ENCODE measurements around the gene TACC2.
A peak's percentile ranks its signal among the peaks of the same experiment; 100 is the strongest.
"Not testable (repeated sequence)": the region's sequence is repeated elsewhere in the genome, so short reads cannot be mapped to it uniquely, and the experiment has no call there.

Gene TACC2, protein sequence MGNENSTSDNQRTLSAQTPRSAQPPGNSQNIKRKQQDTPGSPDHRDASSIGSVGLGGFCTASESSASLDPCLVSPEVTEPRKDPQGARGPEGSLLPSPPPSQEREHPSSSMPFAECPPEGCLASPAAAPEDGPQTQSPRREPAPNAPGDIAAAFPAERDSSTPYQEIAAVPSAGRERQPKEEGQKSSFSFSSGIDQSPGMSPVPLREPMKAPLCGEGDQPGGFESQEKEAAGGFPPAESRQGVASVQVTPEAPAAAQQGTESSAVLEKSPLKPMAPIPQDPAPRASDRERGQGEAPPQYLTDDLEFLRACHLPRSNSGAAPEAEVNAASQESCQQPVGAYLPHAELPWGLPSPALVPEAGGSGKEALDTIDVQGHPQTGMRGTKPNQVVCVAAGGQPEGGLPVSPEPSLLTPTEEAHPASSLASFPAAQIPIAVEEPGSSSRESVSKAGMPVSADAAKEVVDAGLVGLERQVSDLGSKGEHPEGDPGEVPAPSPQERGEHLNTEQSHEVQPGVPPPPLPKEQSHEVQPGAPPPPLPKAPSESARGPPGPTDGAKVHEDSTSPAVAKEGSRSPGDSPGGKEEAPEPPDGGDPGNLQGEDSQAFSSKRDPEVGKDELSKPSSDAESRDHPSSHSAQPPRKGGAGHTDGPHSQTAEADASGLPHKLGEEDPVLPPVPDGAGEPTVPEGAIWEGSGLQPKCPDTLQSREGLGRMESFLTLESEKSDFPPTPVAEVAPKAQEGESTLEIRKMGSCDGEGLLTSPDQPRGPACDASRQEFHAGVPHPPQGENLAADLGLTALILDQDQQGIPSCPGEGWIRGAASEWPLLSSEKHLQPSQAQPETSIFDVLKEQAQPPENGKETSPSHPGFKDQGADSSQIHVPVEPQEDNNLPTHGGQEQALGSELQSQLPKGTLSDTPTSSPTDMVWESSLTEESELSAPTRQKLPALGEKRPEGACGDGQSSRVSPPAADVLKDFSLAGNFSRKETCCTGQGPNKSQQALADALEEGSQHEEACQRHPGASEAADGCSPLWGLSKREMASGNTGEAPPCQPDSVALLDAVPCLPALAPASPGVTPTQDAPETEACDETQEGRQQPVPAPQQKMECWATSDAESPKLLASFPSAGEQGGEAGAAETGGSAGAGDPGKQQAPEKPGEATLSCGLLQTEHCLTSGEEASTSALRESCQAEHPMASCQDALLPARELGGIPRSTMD (N-terminal part only)

DNA sequence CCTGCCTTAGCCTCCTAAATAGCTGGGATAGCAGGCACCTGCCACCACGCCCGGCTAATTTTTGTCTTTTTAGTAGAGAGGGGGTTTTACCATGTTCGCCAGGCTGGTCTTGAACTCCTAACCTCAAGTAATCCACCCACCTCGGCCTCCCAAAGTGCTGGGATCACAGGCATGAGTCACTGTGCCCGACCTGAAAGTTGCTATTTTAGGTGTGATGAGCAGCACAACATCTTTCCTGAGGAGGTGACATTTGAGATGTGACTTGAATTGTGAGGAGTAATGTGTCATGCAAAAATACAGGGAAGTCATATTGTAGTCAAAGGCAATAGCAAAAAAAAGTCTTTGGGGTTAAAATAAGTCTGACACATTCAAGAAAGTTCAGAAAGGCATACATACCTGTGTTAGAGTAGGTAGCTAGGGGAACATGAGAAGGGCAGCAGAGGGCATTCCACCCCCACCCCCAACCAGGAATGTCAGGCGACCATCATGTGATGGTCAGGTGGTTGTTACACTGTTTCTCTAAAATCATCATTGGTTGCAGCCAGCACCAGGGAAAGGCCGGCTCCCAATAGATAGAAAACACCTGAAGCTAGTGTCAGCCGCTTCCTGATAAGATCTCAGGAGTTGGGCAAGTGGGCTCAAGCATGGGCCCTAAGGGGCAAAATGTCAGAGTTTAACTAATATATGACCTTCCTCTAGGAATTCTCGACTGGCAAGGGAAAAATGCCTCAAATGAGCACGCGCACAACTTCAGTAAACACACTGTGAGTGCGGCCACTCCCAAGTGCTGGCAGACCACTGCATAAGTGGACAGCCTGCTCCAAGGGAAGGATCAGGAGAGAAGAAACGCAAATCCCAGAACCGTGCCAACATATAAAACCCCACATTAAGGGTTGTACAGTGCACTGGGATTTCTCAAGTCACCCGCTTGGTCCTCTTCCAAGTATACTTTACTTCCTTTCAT lies at the start of gene TACC2:
Gene TACC2 (plus strand): TSS at position 803 of the 964 bp plus-strand sequence. CDS start 32,819 bp downstream, outside the sequence.
- H3K27ac Mint-ChIP-seq = no peak within 1 kb of the TSS
- peaks cover 16% of the 10 kb centered on the region for H3K9me3 Mint-ChIP-seq (ENCODE audit: low read depth)
- no peak within 1 kb of the TSS for H3K4me3 Mint-ChIP-seq
- no peaks in the 10 kb centered on the region for H3K4me1 Mint-ChIP-seq (ENCODE audit: low read depth)
- peaks cover 13% of the 10 kb centered on the region for H3K27me3 Mint-ChIP-seq
- peaks cover 12% of the 10 kb centered on the region for H3K36me3 Mint-ChIP-seq

DNA sequence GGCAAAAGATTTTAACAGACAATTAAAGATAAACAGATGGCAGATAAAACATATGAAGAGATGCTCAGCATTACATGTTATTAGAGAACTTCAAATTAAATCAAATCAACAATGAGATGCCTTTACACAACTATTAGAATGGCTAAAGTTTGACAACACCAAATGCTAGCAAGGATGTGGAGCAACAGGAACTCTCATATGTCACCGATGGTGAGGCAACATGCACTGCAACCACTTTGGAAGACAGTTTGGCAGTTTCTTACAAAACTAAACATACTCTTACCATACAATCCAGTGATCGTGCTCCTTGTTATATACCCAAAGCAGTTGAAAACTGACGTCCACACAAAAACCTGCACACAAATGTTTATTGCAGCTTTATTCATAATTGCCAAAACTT lies 47.4 kb upstream of the TACC2 start:
- no peak overlapping the region for H3K4me3 Mint-ChIP-seq
- no peaks in the 10 kb centered on the region for H3K36me3 Mint-ChIP-seq
- H3K4me1 Mint-ChIP-seq (ENCODE audit: low read depth) = no peaks in the 10 kb centered on the region
- no peak overlapping the region for H3K27ac Mint-ChIP-seq
- no peaks in the 10 kb centered on the region for H3K9me3 Mint-ChIP-seq (ENCODE audit: low read depth)
- peaks cover 5% of the 10 kb centered on the region for H3K27me3 Mint-ChIP-seq

DNA sequence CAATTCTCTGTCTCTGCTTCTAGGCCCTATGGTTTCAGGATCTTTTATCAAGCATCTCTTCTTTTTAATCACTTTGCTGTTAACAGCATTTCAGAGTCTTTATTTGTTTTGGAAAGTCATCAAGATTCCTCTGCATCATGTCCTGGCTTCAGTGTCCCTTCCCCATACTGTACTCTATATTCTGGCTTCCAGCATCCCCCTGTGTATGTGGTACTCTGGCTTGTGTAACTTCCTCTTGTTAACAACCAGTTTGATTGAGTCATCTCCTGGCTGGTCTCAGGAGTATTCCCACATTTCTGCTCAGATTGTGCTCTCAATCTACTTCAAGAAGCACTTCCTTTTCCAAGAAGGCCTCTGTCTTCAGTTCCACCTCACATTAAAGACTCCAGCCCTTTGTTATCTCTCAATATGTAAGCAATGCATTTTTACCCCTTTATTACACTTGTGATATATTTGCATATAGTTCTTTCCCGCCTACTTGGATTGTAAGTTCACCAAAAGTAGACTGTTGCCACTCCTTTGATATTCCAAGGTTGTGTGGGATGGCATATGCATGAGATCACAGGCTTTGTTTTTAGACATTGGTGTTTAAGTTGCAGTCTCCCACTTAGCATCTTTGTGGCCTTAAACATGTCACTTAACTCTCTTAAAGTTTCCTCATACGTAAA lies 46.1 kb upstream of the TACC2 start:
- Mint-ChIP-seq H3K27ac (no peak overlapping the region), H3K9me3 (ENCODE audit: low read depth) (no peaks in the 10 kb centered on the region), H3K4me3 (no peak overlapping the region), H3K27me3 (peaks cover 5% of the 10 kb centered on the region), H3K4me1 (ENCODE audit: low read depth) (no peaks in the 10 kb centered on the region), H3K36me3 (no peaks in the 10 kb centered on the region)

DNA sequence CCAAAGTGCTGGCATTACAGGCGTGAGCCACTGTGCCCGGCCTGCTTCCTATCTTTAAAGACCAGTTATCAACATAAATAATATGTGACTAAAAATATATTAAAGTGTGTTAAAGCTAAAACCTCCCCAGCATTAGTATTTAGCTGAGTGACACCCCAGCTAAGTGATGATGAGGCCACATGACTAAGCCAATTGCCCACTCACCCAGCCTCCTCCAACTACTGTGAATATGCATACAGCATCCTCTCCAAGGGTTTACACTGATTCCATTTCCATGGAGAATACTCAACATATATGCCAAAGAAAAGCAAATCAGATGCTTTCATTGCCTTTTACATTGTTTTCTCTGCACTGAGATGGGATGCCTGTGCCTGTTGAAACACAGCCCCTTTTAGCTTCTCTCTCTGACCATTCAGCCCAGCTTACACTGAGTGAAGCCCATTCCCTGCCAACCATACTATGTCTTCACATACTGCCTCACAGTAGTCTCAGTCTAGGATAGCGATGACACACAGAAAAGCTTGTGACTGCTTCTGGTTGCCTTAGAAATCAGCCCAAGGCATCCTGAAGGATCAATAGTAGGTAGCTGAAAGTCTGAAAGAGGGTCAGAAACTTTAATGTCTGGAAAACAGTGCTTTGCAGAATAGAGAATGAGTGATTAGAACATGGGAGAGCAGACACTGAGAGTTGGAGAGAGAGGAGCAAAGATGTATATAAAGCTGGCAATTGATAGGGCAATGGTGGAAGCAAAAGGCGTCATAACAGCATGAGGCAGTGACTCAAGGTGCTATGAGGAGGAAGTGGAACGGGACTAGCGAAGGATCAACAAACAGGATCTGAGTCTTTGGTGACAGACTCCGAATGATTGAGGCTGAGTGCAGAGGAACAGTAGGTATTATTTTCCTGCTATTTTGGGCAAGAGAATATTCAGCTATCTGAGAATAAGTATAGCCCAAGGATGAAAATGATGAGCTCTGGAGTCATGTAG lies 41.3 kb upstream of the TACC2 start:
- H3K27me3 Mint-ChIP-seq = no peaks in the 10 kb centered on the region
- no peaks in the 10 kb centered on the region for H3K9me3 Mint-ChIP-seq (ENCODE audit: low read depth)
- peaks cover 2% of the 10 kb centered on the region for H3K36me3 Mint-ChIP-seq
- no peak overlapping the region for H3K4me3 Mint-ChIP-seq
- H3K27ac Mint-ChIP-seq = no peak overlapping the region
- no peaks in the 10 kb centered on the region for H3K4me1 Mint-ChIP-seq (ENCODE audit: low read depth)

DNA sequence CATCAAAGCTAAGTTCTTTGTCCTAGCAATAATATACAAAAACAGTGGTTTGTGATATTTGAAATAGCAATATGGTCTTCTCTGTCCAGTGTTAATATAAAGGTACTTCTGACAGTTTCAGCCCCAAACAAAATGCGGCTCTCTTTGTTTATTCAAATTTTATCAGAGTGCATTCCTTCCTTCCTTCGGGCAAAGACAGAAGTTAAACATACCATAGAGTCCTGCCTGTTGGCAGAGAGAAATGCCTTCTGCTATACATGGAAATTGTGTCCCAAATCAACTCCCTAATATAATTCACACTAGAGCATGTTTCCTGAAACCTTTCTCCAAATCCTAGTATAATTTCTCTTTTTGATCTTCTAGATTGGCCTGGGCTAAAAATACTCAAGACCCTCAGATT lies 39.9 kb upstream of the TACC2 start:
- H3K4me1 Mint-ChIP-seq (ENCODE audit: low read depth) = no peaks in the 10 kb centered on the region
- H3K9me3 Mint-ChIP-seq (ENCODE audit: low read depth) = no peaks in the 10 kb centered on the region
- no peak overlapping the region for H3K4me3 Mint-ChIP-seq
- no peaks in the 10 kb centered on the region for H3K27me3 Mint-ChIP-seq
- no peak overlapping the region for H3K27ac Mint-ChIP-seq
- peaks cover 4% of the 10 kb centered on the region for H3K36me3 Mint-ChIP-seq

DNA sequence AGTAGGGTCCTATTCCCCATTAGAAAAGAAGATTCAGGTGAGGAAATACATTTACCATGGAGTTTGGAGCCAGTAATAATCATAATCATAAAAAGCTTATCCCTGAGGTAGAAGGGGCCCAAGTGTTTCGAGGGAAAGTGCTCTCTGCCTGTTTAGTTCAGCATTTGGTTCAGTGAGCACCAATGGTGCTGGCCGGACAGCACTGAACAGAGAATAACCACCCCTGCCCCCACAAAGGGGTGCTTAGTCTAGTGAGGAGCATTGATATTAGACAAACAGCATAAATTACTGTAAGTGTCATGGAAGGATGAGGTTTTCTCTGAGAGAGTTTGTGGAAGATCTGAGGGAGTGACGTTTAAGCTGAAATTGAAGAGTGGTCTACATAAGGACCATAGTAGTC lies 39.5 kb upstream of the TACC2 start:
- H3K27me3 Mint-ChIP-seq = no peaks in the 10 kb centered on the region
- no peaks in the 10 kb centered on the region for H3K4me1 Mint-ChIP-seq (ENCODE audit: low read depth)
- H3K27ac Mint-ChIP-seq = no peak overlapping the region
- H3K36me3 Mint-ChIP-seq = peaks cover 4% of the 10 kb centered on the region
- H3K9me3 Mint-ChIP-seq (ENCODE audit: low read depth) = no peaks in the 10 kb centered on the region
- no peak overlapping the region for H3K4me3 Mint-ChIP-seq

DNA sequence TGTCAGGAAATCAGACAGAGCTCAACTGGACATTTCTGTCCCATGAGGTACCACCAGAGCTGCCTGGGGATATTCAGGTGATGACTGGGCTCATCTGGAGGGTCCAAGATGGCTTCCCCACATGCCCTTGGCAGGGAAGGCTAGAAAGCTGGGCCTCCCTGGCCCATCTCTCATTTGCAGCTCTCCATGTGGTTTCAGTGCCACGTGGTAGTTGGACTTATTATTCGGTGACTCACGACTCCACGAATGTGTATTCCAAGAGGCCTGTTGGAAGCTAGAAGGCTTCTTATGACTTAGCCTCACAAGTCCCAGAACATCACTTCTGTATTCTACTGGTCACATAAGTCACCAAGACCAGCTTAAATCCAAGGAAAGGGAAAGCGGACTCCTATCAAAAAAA lies 36.7 kb upstream of the TACC2 start:
- H3K4me1 Mint-ChIP-seq (ENCODE audit: low read depth) = no peaks in the 10 kb centered on the region
- H3K9me3 Mint-ChIP-seq (ENCODE audit: low read depth) = no peaks in the 10 kb centered on the region
- H3K36me3 Mint-ChIP-seq = peaks cover 6% of the 10 kb centered on the region
- no peaks in the 10 kb centered on the region for H3K27me3 Mint-ChIP-seq
- no peak overlapping the region for H3K4me3 Mint-ChIP-seq
- H3K27ac Mint-ChIP-seq = no peak overlapping the region

DNA sequence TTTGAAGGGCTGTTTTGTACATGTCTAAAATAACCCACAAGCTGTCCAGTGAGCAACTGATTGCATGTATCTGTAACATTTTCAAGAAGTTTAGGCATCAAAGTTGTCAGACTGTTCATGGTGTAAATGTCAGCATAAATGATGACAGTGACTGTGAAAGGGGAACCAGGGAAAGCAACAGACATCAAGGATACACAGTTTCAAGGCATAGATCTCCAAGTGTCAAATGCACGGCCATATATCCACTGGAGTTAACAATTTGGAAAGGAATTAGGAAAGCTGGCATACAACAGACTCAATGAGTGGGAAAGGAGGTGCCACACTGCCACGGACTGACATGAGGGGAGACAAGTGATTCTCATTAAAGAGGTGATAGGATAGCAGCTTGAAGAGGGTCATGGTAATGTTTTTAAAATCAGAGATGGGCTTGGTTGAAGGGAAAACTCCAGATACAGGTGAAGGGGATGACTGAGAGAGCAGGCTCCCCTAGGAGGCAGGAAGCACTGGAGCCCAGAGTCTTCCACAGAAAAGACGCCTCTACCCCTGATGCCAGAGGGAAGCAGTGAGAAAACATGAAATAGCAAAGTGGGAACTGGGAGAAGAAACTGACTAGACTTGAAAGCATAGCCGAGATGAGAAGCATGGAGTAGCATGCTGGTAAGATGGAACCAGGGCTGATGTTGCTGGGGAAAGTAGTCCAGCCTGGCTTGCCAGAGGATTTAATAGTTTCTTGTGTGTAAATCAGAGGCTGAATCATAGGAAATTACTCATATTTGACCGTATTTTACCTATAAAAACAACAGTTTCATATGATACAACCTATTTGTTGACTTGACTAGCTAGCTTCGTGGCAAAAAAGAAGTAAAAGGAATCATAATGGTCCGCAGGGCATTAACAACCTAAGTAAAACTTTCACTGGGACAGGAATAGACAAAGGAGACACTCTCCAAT lies 32.6 kb upstream of the TACC2 start:
- no peaks in the 10 kb centered on the region for H3K9me3 Mint-ChIP-seq (ENCODE audit: low read depth)
- no peak overlapping the region for H3K4me3 Mint-ChIP-seq
- peaks cover 6% of the 10 kb centered on the region for H3K4me1 Mint-ChIP-seq (ENCODE audit: low read depth)
- peaks cover 6% of the 10 kb centered on the region for H3K36me3 Mint-ChIP-seq
- peak overlapping the region; percentile 30 for H3K27ac Mint-ChIP-seq
- H3K27me3 Mint-ChIP-seq = no peaks in the 10 kb centered on the region

DNA sequence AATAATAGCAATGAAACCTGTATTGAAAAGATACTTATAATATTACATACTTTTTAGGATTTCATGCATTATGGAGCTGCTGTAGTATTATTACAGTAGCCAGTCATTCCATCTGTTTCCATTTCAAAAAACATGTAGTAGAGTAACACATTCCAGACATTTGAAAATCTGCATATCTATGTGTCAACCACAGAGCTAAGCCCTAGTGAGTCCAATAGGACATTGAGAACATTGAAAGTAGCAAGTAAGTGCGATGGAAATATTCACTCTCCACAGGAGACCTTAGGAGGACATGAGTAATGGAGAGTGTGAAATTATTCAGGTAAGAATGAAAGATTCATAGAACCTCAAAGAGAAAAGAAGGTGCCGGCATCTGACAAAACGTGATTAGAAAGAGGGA lies 29.3 kb upstream of the TACC2 start:
- H3K27ac Mint-ChIP-seq = peak overlapping the region; percentile 81
- H3K4me1 Mint-ChIP-seq (ENCODE audit: low read depth) = peaks cover 6% of the 10 kb centered on the region

DNA sequence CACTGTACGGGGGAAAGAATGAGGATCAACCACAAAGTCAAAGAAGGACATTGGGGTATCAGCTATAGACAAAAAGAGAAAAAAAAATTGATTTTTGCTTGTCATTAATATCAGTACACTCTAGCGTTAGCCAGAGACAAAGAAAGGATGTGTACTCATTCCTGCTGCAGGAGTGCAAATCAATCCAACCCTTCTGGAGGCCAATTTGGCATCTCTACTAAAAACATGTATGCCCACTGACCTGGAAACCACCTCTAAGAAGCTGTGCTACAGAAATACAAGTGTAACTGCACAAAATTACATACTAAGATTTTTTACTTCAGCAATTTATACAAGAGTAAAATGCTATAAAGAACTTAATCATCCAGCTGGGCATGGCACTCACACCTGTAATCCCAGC lies 27.5 kb upstream of the TACC2 start:
- Mint-ChIP-seq H3K27me3 (no peaks in the 10 kb centered on the region), H3K9me3 (ENCODE audit: low read depth) (no peaks in the 10 kb centered on the region), H3K4me1 (ENCODE audit: low read depth) (peaks cover 6% of the 10 kb centered on the region), H3K27ac (no peak overlapping the region), H3K4me3 (no peak overlapping the region), H3K36me3 (peaks cover 7% of the 10 kb centered on the region)

More for the DNA sequence above, 29.3 kb upstream of the TACC2 start:
- Mint-ChIP-seq H3K4me3 (no peak overlapping the region), H3K9me3 (ENCODE audit: low read depth) (no peaks in the 10 kb centered on the region), H3K27me3 (no peaks in the 10 kb centered on the region), H3K36me3 (peaks cover 7% of the 10 kb centered on the region)

DNA sequence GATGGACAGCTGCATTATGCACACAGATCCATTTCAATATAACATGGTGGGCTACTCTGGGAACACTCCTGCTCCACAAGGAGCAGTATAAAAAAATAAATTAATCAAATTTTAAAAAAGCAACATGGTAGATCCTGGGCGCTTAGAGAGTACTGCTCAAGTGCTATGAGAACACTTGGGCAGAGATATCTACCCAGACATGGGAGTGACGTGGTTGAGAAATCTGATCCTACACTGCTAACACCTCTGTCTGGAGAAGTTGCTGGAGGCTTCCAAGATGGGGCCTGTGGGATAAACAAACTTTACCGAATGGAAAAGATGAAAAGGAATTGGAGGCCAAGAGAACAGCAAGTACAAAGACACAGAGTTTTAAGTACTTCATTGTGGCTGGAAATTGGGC lies 23.0 kb upstream of the TACC2 start:
- no peak overlapping the region for H3K27ac Mint-ChIP-seq
- no peaks in the 10 kb centered on the region for H3K27me3 Mint-ChIP-seq
- no peak overlapping the region for H3K4me3 Mint-ChIP-seq
- no peaks in the 10 kb centered on the region for H3K9me3 Mint-ChIP-seq (ENCODE audit: low read depth)
- peaks cover 9% of the 10 kb centered on the region for H3K36me3 Mint-ChIP-seq
- H3K4me1 Mint-ChIP-seq (ENCODE audit: low read depth) = no peaks in the 10 kb centered on the region

DNA sequence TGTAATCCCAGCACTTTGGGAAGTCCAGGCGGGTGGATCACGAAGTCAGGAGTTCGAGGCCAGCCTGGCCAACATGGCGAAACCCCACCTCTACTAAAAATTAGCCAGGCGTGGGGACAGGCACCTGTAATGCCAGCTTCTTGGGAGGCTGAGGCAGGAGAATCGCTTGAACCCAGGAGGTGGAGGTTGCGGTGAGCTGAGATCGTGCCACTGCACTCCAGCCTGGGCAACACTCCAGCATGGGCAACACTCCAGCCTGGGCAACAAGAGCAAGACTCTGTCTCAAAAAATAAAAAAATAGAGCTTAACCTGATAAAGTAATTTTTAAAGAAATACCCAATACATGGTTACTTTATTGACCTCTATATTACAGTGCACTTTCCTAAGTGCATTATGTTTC lies 19.9 kb upstream of the TACC2 start:
- H3K9me3 Mint-ChIP-seq (ENCODE audit: low read depth); H3K27ac Mint-ChIP-seq; H3K27me3 Mint-ChIP-seq; H3K4me3 Mint-ChIP-seq: not testable (repeated sequence)
- H3K4me1 Mint-ChIP-seq (ENCODE audit: low read depth) = peaks cover 21% of the 10 kb centered on the region
- H3K36me3 Mint-ChIP-seq = peaks cover 13% of the 10 kb centered on the region
